GM23338 (cell line): Measurements from ENCODE around the gene TRNP1. TPM values are rescaled to one million over a fixed set of nuclear protein-coding genes. Genes with fewer than 3 reads are reported as not detected.

ENCODE experiments used
- CREB1 ChIP-seq: fragments of 250-450 bp; sonication (Bioruptor Pico); IDR thresholded peaks from 2 replicates; pipeline ENCODE4 v1.5.0; 2020; ENCODE audit warnings: low read depth, mild to moderate bottlenecking, moderate library complexity
- CTCF ChIP-seq, 2 experiments: fragments of 200-600 bp in 1 of 2; sonication (generic) in 1 of 2; conservative IDR thresholded peaks; 2 replicates each; pipeline versions ENCODE4 v1.5.1 to v1.6.1; 2016 to 2017; ENCODE audit warnings: antibody characterized with exemption in 2 of 2, low read depth in 2 of 2, mild to moderate bottlenecking in 2 of 2, moderate library complexity in 1 of 2
- EZH2 ChIP-seq: fragments of 200-600 bp; sonication (generic); IDR thresholded peaks from one replicate; pipeline ENCODE4 v1.8.0; 2017; ENCODE audit warnings: antibody characterized with exemption, mild to moderate bottlenecking, low read depth; ENCODE audit not compliant: unreplicated experiment
- POLR2AphosphoS5 ChIP-seq: IDR thresholded peaks from 2 replicates; pipeline ENCODE4 v1.6.1; 2016; ENCODE audit warnings: antibody characterized with exemption, low read depth
- REST ChIP-seq: IDR thresholded peaks from one replicate; pipeline ENCODE4 v1.6.1; 2018; ENCODE audit warnings: antibody characterized with exemption; ENCODE audit not compliant: unreplicated experiment
- STAT1 ChIP-seq: IDR thresholded peaks from one replicate; pipeline ENCODE4 v1.6.1; 2016; ENCODE audit warnings: antibody characterized with exemption; ENCODE audit not compliant: unreplicated experiment
- ZNF114 ChIP-seq: fragments of 250-450 bp; sonication (Bioruptor Pico); IDR thresholded peaks from 2 replicates; pipeline ENCODE4 v1.5.0; 2020; ENCODE audit warnings: mild to moderate bottlenecking, moderate library complexity
- ZNF331 ChIP-seq: fragments of 250-450 bp; sonication (Bioruptor Pico); IDR thresholded peaks from 2 replicates; pipeline ENCODE4 v1.5.0; 2020; ENCODE audit warnings: low read depth, mild to moderate bottlenecking, moderate library complexity
- ZNF462 ChIP-seq: fragments of 250-450 bp; sonication (Bioruptor Pico); IDR thresholded peaks from 2 replicates; pipeline ENCODE4 v1.5.0; 2020; ENCODE audit warnings: mild to moderate bottlenecking, moderate library complexity
- polyA plus RNA-seq: library from polyadenylated mRNA; unstranded; fragments of >200 nt; fragmentation: Nextera tagmentation; extraction: Ambion mirVana; gene quantifications from 2 replicates; pipeline ENCODE4 v1.2.1, GENCODE V29; 2016
- total RNA-seq: library from RNA; depleted of rRNA; stranded (reverse); fragments of >200 nt; shearing (Covaris generic); gene quantifications from 2 replicates; pipeline ENCODE4 v1.2.3, GENCODE V29; 2014

TRNP1 gene
- total and polyA plus RNA-seq, 2 experiments from 2014 or later, result 21.2 to 54.3 TPM

- TF ChIP-seq ZNF462 (CRISPR knock-in tag) (no peak), ZNF331 (CRISPR knock-in tag) (no peak), ZNF114 (no peak), CREB1 (CRISPR knock-in tag) (no peak), STAT1 (no peak), REST (no peak), CTCF (conservative IDR thresholded peaks at IDR 0.05; ENCODE audit: low read depth in 2 of 2) (no peak), EZH2 (no peak), POLR2AphosphoS5 (no peak)
Observed at GRCh38 chr1:26981146-26981846, 12.2 kb upstream of the TRNP1 start (continued).
